HEK293 (cell line): Measurements from ENCODE around the gene OR5AC2.

Experiments
- CTCF ChIA-PET: fragments of 350-600 bp; formaldehyde crosslinking; extraction: SDS; loops from one replicate; lab custom pipeline; 2021; ENCODE audit warnings: antibody characterized with exemption; lab: Yijun Ruan, JAX
- POLR2A ChIA-PET: fragments of 300-600 bp; formaldehyde crosslinking; extraction: SDS; loops from one replicate; lab custom pipeline; 2020; ENCODE audit warnings: antibody characterized with exemption, inconsistent platforms; lab: Yijun Ruan, JAX
- H3K27ac ChIP-seq: fragments of 200-500 bp; sonication (Bioruptor generic); 2 replicates; pipeline ENCODE4 v1.5.1; 2014; ENCODE audit warnings: low read depth, low read length, control low read depth, inconsistent platforms; ENCODE audit errors: extremely low read depth
- H3K36me3 ChIP-seq, 2 experiments: fragments of 200-500 bp in 1 of 2; sonication (Bioruptor generic) in 1 of 2; 1 replicate in 1 of 2; 2 replicates in 1 of 2; pipeline ENCODE4 v1.5.1; 2014 to 2017; ENCODE audit warnings: inconsistent platforms in 2 of 2, low read length in 2 of 2; ENCODE audit not compliant: control insufficient read depth in 2 of 2, insufficient read depth in 1 of 2
- H3K4me1 ChIP-seq: fragments of 200-500 bp; sonication (Bioruptor generic); 2 replicates; pipeline ENCODE4 v1.5.1; 2014; ENCODE audit warnings: mild to moderate bottlenecking, low read length, inconsistent platforms; ENCODE audit not compliant: control insufficient read depth, insufficient read depth
- H3K4me3 ChIP-seq: 2 replicates; pipeline ENCODE4 v1.5.1; 2011; ENCODE audit warnings: low read depth, mild to moderate bottlenecking, control low read depth, low read length, moderate library complexity
- H3K9me3 ChIP-seq: fragments of 200-500 bp; sonication (Bioruptor generic); 2 replicates; pipeline ENCODE4 v1.5.1; 2014; ENCODE audit warnings: low read depth, low read length, inconsistent platforms; ENCODE audit not compliant: control insufficient read depth, insufficient read depth
- CTCF ChIP-seq: fragments of 450-650 bp; formaldehyde crosslinking; IDR thresholded peaks from 2 replicates; pipeline ENCODE4 v1.5.1; 2016; ENCODE audit warnings: missing biosample characterization, missing genetic modification characterization
- INSM2 ChIP-seq: fragments of 450-650 bp; formaldehyde crosslinking; IDR thresholded peaks from 2 replicates; pipeline ENCODE4 v1.5.1; 2016; ENCODE audit warnings: missing biosample characterization, missing genetic modification characterization
- PRDM1 ChIP-seq: fragments of 450-650 bp; formaldehyde crosslinking; IDR thresholded peaks from 2 replicates; pipeline ENCODE4; 2016; ENCODE audit warnings: missing biosample characterization, missing genetic modification characterization
- SCRT2 ChIP-seq: fragments of 450-650 bp; formaldehyde crosslinking; IDR thresholded peaks from 2 replicates; pipeline ENCODE4 v1.5.1; 2016; ENCODE audit warnings: missing biosample characterization, missing genetic modification characterization
- TSHZ1 ChIP-seq: fragments of 450-650 bp; formaldehyde crosslinking; IDR thresholded peaks from 2 replicates; pipeline ENCODE4 v1.5.1; 2016; ENCODE audit warnings: missing biosample characterization, missing genetic modification characterization, borderline replicate concordance
- ZBTB17 ChIP-seq: fragments of 450-650 bp; formaldehyde crosslinking; IDR thresholded peaks from 2 replicates; pipeline ENCODE4 v1.5.1; 2016; ENCODE audit warnings: missing biosample characterization, missing genetic modification characterization
- ZNF184 ChIP-seq: fragments of 450-650 bp; IDR thresholded peaks from 2 replicates; pipeline ENCODE4 v1.5.1; 2018; ENCODE audit warnings: missing biosample characterization, mild to moderate bottlenecking, missing genetic modification characterization
- ZNF19 ChIP-seq: fragments of 450-650 bp; formaldehyde crosslinking; IDR thresholded peaks from 2 replicates; pipeline ENCODE4; 2016; ENCODE audit warnings: missing biosample characterization, missing genetic modification characterization, low read depth
- ZNF324 ChIP-seq: fragments of 450-650 bp; formaldehyde crosslinking; IDR thresholded peaks from 2 replicates; pipeline ENCODE4 v1.5.1; 2016; ENCODE audit warnings: missing biosample characterization, missing genetic modification characterization
- ZNF585B ChIP-seq: fragments of 450-650 bp; formaldehyde crosslinking; IDR thresholded peaks from 2 replicates; pipeline ENCODE4 v1.5.1; 2016; ENCODE audit warnings: missing biosample characterization, missing genetic modification characterization
- ZNF610 ChIP-seq: fragments of 450-650 bp; formaldehyde crosslinking; IDR thresholded peaks from 2 replicates; pipeline ENCODE4 v1.5.1; 2016; ENCODE audit warnings: missing biosample characterization, missing genetic modification characterization, borderline replicate concordance
- ZNF677 ChIP-seq: fragments of 450-650 bp; IDR thresholded peaks from 2 replicates; pipeline ENCODE4 v1.5.0; 2018; ENCODE audit warnings: missing biosample characterization, mild to moderate bottlenecking, missing genetic modification characterization, moderate library complexity
- ZNF701 ChIP-seq: fragments of 450-650 bp; formaldehyde crosslinking; IDR thresholded peaks from 2 replicates; pipeline ENCODE4 v1.5.1; 2016; ENCODE audit warnings: missing biosample characterization, missing genetic modification characterization
- ZNF791 ChIP-seq: fragments of 450-650 bp; formaldehyde crosslinking; IDR thresholded peaks from 2 replicates; pipeline ENCODE4 v1.5.1; 2016; ENCODE audit warnings: missing biosample characterization, missing genetic modification characterization
- ZNF792 ChIP-seq: fragments of 450-650 bp; formaldehyde crosslinking; IDR thresholded peaks from 2 replicates; pipeline ENCODE4 v1.5.1; 2016; ENCODE audit warnings: missing biosample characterization, missing genetic modification characterization
- ZNF843 ChIP-seq: fragments of 450-650 bp; formaldehyde crosslinking; IDR thresholded peaks from 2 replicates; pipeline ENCODE4 v1.5.1; 2016; ENCODE audit warnings: missing biosample characterization, missing genetic modification characterization
- ZSCAN30 ChIP-seq: fragments of 450-650 bp; IDR thresholded peaks from 2 replicates; pipeline ENCODE4 v1.5.1; 2018; ENCODE audit warnings: missing biosample characterization, mild to moderate bottlenecking, missing genetic modification characterization, moderate library complexity
- TF ChIP-seq, protein P1 (sequence below): fragments of 450-650 bp; formaldehyde crosslinking; IDR thresholded peaks from 2 replicates; pipeline ENCODE4 v1.5.1; 2016; ENCODE audit warnings: missing biosample characterization, missing genetic modification characterization
- TF ChIP-seq, protein P2 (sequence below): fragments of 450-650 bp; formaldehyde crosslinking; IDR thresholded peaks from 2 replicates; pipeline ENCODE4 v1.5.1; 2017; ENCODE audit warnings: missing biosample characterization, missing genetic modification characterization
- TF ChIP-seq, protein P3 (sequence below): fragments of 450-650 bp; formaldehyde crosslinking; IDR thresholded peaks from 2 replicates; pipeline ENCODE4 v1.5.1; 2016; ENCODE audit warnings: missing biosample characterization, missing genetic modification characterization

OR5AC2 gene

GRCh38 chr3:98057631-98058030, 29.3 kb upstream of the OR5AC2 start:
- no peak for TF ChIP-seq ZNF610 (tag by site-specific recombination)
- no peak for TF ChIP-seq ZSCAN30 (tag by site-specific recombination)
- no peak for TF ChIP-seq ZNF184 (tag by site-specific recombination)
- no peak for TF ChIP-seq ZNF791
- no peak for TF ChIP-seq ZNF19 (tag by site-specific recombination)
- no peak for TF ChIP-seq ZNF677 (tag by site-specific recombination)
- TF ChIP-seq SCRT2 (tag by site-specific recombination) = no peak
- no peak for TF ChIP-seq PRDM1 (tag by site-specific recombination)
- TF ChIP-seq ZBTB17 (tag by site-specific recombination) = no peak
- no peak for TF ChIP-seq ZNF843 (tag by site-specific recombination)
- TF ChIP-seq, protein P1, sequence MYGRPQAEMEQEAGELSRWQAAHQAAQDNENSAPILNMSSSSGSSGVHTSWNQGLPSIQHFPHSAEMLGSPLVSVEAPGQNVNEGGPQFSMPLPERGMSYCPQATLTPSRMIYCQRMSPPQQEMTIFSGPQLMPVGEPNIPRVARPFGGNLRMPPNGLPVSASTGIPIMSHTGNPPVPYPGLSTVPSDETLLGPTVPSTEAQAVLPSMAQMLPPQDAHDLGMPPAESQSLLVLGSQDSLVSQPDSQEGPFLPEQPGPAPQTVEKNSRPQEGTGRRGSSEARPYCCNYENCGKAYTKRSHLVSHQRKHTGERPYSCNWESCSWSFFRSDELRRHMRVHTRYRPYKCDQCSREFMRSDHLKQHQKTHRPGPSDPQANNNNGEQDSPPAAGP (tag by site-specific recombination) = no peak
- no peak for TF ChIP-seq ZNF701 (tag by site-specific recombination)
- TF ChIP-seq, protein P2, sequence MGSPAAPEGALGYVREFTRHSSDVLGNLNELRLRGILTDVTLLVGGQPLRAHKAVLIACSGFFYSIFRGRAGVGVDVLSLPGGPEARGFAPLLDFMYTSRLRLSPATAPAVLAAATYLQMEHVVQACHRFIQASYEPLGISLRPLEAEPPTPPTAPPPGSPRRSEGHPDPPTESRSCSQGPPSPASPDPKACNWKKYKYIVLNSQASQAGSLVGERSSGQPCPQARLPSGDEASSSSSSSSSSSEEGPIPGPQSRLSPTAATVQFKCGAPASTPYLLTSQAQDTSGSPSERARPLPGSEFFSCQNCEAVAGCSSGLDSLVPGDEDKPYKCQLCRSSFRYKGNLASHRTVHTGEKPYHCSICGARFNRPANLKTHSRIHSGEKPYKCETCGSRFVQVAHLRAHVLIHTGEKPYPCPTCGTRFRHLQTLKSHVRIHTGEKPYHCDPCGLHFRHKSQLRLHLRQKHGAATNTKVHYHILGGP (tag by site-specific recombination) = no peak
- no peak for TF ChIP-seq CTCF (tag by site-specific recombination)
- TF ChIP-seq ZNF792 (tag by site-specific recombination) = no peak
- no peak for TF ChIP-seq INSM2 (tag by site-specific recombination)
- TF ChIP-seq ZNF585B (tag by site-specific recombination) = no peak
- no peak for TF ChIP-seq ZNF324
- TF ChIP-seq, protein P3, sequence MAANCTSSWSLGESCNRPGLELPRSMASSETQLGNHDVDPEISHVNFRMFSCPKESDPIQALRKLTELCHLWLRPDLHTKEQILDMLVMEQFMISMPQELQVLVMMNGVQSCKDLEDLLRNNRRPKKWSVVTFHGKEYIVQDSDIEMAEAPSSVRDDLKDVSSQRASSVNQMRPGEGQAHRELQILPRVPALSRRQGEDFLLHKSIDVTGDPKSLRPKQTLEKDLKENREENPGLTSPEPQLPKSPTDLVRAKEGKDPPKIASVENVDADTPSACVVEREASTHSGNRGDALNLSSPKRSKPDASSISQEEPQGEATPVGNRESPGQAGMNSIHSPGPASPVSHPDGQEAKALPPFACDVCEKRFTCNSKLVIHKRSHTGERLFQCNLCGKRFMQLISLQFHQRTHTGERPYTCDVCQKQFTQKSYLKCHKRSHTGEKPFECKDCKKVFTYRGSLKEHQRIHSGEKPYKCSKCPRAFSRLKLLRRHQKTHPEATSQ (tag by site-specific recombination) = no peak
- no peak for TF ChIP-seq TSHZ1
- Histone ChIP-seq H3K36me3 (no peaks in the 10 kb centered on the region), H3K9me3 (no peaks in the 10 kb centered on the region), H3K27ac (no peak overlapping the region), H3K4me1 (no peaks in the 10 kb centered on the region), H3K4me3 (no peak overlapping the region)
- ChIA-PET POLR2A (no interaction called here), CTCF (no interaction called here)
